AG08395 (cell line): ENCODE measurements around the gene NDST1.
A peak's percentile ranks its signal among the peaks of the same experiment; 100 is the strongest.
"Not testable (repeated sequence)": the region's sequence is repeated elsewhere in the genome, so short reads cannot be mapped to it uniquely, and the experiment has no call there.

ENCODE experiments used
- DNase-seq: peaks from one replicate; pipeline ENCODE4 v3.0.0; 2012; ENCODE audit warnings: mixed read lengths, low spot score

NDST1 gene

DNA sequence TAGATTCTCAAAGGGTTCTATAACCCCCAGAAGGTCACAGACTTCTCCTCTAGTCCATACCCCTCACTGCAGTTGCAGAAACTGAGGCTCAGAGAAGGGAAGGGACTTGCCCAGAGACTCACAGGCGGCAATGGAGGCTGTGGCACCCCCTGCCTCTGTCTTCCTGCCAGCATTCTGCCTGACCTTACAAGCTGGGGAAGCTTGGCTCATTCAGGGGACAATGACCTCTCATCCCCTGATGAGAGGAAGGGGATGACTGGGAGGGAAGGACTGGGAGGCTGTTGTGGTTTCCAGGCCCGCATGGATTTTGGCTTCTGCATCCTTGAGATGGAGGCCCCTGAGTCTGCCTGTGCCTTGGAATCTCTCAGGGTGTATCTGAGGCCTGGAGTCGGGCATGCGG, 897 bp downstream of the NDST1 start:
- no peak for DNase-seq

DNA sequence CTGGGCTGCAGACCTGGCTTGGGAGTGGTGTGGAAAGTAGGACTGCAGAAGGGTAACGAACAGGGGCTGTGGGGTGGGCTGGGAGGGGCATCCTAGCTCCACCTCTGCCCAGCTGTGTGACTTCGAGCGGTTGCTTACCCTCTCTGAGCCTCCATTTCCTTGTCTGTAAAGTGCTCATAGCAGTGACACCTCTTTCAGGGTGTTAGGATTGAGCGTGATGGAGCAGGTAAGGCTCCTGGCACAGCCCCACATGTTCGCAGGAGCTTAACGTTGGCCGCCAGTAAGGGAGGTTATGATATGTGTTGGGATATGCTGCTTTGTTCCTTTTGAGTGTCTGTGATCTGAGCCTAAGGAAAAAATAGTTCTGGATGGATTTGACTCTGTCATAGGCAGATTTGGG, 2.1 kb downstream of the NDST1 start:
- no peak for DNase-seq

GRCh38 chr5:150510460-150511263, 2.7 kb downstream of the NDST1 start:
- DNase-seq, result no peak

GRCh38 chr5:150511578-150512367, 3.8 kb downstream of the NDST1 start:
- DNase-seq, result peak; percentile 86

- DNase-seq, result no peak
Measured at GRCh38 chr5:150512368-150512747, 4.4 kb downstream of the NDST1 start.

GRCh38 chr5:150513375-150514309, 5.7 kb downstream of the NDST1 start:
- no peak for DNase-seq

- no peak for DNase-seq
Measured at GRCh38 chr5:150514708-150515211, 6.8 kb downstream of the NDST1 start.

DNA sequence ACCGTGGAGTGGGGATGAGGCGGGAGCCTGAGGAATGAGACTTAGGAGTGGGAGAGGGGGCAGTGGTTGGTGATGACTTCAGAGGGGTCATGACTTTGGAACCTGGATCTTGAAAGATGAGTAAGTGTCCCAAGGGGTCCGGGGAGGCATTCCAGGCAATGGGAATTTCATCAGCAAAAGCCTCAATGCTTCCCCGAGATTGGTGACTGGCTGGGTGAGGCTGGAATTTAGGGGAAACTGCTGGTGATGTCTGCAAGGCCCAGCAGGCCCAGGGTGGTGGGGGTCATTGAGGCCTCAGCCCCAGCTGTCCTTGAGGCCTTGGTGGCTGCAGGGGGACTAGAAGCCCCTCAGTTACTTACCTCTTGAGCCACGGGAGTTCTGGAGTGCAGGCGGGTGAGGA, 7.5 kb downstream of the NDST1 start:
- peak; percentile 53 for DNase-seq

DNA sequence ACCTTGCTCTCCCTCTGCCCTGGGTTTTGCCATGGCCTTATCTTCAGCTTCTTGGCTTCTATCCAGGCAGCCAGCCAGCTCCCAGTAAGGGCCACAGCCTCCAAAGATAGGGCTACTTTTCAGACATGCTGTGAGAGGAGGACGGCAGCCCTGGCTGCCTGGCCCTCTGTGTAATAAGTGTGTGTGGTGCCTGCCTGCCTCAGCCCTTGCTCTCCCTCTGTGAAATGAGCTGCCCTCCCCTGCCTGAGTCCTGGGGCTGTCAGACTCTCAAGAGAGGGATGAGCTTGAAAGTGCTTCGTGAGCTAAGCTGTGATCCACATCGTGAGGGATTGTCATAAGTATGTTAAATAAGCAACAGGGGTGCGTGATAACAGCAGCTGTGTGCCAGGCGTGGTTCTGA, 8.1 kb downstream of the NDST1 start:
- peak; percentile 34 for DNase-seq

DNA sequence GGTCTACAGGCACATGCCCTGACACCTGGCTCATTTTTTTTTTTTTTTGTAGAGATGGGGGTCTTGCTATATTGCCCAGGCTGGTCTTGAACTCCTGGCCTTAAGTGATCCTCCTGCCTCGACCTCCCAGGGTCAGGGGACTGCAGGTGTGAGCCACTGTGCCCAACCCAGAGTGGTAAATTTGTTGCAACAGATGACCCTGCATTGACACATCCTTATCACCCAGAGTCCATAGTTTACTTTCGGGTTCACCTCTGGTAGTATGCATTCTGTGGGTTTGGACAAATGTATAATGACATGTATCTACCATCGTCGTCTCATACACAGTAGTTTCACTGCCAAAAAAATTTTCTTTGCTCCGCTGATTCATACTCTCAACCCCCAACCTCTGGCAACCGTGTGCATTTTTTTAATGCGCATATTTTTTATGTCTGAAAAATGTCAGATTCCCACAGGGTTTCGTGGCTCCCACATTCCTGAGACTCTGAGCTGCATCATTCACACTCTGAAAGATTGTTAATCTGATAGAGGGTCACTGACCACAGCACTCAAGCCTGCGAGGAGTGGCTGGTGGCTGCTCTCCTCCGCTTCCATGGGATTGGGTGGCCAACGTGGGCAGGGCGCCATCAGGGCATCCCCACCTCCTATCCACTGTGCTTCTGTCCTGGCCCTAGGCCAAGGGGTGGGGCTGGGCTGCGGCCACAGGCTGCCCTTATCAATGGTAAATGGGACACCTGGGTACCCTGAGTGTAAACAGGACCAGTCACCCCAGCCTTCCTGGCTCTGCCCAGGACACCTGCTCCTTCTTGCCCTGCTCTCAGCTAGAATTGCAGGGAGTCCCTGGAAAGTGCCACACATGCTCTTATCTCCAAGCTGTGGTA, 9.6 kb downstream of the NDST1 start:
- DNase-seq, result peak; percentile 92

- DNase-seq, result not testable (repeated sequence)
Measured at GRCh38 chr5:150518712-150519559, 11.0 kb downstream of the NDST1 start.

GRCh38 chr5:150519560-150519945, 11.6 kb downstream of the NDST1 start:
- no peak for DNase-seq

GRCh38 chr5:150519978-150520377, 12.0 kb downstream of the NDST1 start:
- no peak for DNase-seq

DNA sequence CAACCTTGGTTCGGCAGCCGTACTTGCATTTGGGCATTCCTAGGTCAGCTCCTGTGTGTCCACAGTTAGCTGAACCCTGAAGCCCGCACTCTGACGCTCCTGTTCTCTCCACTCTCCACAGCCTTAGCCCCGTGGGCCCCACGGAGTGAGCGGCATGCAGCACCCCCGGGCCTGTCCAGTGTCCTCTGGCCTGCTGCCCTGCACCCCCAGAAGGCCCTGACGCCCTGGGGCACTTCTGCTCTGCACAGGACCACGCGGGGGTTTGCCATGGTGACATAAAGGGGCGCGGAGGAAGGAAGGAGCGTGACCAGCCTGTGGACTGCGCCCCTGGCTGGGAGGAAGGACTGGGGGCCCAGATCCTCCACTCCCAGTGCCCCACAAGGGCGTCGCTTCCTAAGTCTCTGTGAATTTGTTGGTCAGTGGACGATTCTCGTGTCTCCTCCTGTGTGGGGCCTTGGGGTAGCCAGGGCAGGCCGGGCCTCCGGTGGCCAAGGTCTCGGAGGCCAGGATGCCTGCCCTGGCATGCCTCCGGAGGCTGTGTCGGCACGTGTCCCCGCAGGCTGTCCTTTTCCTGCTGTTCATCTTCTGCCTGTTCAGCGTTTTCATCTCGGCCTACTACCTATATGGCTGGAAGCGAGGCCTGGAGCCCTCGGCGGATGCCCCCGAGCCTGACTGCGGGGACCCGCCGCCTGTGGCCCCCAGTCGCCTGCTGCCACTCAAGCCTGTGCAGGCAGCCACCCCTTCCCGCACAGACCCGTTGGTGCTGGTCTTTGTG, 13.0 kb downstream of the NDST1 start:
- no peak for DNase-seq

DNA sequence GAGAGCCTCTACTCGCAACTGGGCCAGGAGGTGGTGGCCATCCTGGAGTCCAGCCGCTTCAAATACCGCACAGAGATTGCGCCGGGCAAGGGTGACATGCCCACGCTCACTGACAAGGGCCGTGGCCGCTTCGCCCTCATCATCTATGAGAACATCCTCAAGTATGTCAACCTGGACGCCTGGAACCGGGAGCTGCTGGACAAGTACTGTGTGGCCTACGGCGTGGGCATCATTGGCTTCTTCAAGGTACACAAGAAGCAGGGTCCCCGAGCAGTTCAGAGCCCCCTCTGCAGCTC, 13.5 kb downstream of the NDST1 start:
- DNase-seq, result no peak

- DNase-seq, result no peak
Measured at GRCh38 chr5:150521939-150522503, 14.1 kb downstream of the NDST1 start.

DNA sequence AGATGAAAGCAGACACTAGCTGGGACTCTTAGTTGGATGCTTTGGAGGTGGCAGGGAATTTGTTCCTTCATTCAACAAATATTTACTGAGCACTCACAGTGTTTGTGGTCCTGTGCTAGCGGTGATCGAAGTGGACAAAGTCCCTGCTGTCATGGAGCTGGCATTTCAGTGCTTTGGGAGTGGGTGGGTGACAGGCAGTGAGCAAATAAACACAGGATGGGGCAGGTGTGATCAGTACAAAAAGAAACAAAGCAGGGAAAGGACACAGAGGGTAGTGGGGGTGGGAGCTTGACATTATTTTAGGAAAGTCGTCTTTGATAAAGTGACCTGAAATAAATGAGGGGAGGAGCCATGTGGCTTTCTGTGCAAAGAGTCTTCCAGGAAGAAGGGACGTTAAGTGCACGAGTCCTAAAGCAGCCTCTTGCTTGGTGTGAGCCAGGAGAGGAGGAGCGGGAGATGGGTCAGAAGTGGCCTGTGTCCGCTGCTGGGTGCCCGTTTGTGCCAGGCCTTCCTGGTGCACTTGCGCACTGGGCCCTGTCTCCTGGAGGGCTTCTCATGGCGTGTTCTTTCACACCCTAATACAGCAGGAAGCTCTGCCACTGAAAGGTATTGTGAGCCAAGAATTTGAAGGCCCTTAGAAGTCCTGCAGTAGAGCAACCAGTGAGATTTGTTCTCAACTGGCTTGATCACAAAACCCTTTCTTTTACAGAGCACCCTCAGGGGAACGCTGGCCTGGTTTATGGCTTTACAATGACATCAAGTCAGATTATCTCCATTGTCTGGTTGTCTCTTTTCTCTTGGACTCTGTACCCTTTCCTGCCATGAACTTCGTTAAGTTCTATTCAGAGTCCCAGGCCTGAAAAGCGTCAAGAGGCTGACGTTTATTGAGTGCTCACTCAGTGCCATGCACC, 14.8 kb downstream of the NDST1 start:
- DNase-seq, result no peak
